Measurements from ENCODE around the gene ALDOB. TPM values are rescaled to one million over a fixed set of nuclear protein-coding genes. Genes with fewer than 3 reads are reported as not detected.

Gene ALDOB
- total RNA-seq, 4 donors from 2014 or later: 0.95 TPM; not detected in 3

GRCh38 chr9:101445353-101446029, 9.9 kb upstream of the ALDOB start:
- no peak for DNase-seq
- Histone ChIP-seq H3K36me3 (no peaks in the 10 kb centered on the region), H3K9me3 (no peaks in the 10 kb centered on the region), H3K4me1 (no peaks in the 10 kb centered on the region), H3K4me3 (no peak overlapping the region), H3K27ac (no peak overlapping the region), H3K27me3 (no peaks in the 10 kb centered on the region)
- intact Hi-C loops (cut with DNase I; ENCODE audit: low total_unique reads): no loop called here
- TF ChIP-seq POLR2A (IDR thresholded peaks at IDR 0.05): no peak

- DNase-seq: no peak
- intact Hi-C loops (cut with DNase I; ENCODE audit: low total_unique reads): no loop called here
- H3K9me3 ChIP-seq: no peaks in the 10 kb centered on the region
- no peak overlapping the region for H3K4me3 ChIP-seq
- no peaks in the 10 kb centered on the region for H3K36me3 ChIP-seq
- H3K27me3 ChIP-seq: no peaks in the 10 kb centered on the region
- H3K4me1 ChIP-seq: no peaks in the 10 kb centered on the region
- no peak for TF ChIP-seq CTCF (IDR thresholded peaks at IDR 0.05)
- TF ChIP-seq POLR2A (IDR thresholded peaks at IDR 0.05): no peak
- no peak overlapping the region for H3K27ac ChIP-seq
Measured at GRCh38 chr9:101443364-101443771, 7.8 kb upstream of the ALDOB start.

GRCh38 chr9:101442736-101443135, 7.2 kb upstream of the ALDOB start:
- no peaks in the 10 kb centered on the region for H3K36me3 ChIP-seq
- H3K4me1 ChIP-seq: no peaks in the 10 kb centered on the region
- intact Hi-C loops (cut with DNase I; ENCODE audit: low total_unique reads): no loop called here
- no peak overlapping the region for H3K27ac ChIP-seq
- H3K9me3 ChIP-seq: no peaks in the 10 kb centered on the region
- no peak for TF ChIP-seq CTCF (IDR thresholded peaks at IDR 0.05)
- TF ChIP-seq POLR2A (IDR thresholded peaks at IDR 0.05): no peak
- no peaks in the 10 kb centered on the region for H3K27me3 ChIP-seq
- H3K4me3 ChIP-seq: no peak overlapping the region
- DNase-seq: no peak

GRCh38 chr9:101442318-101442717, 6.7 kb upstream of the ALDOB start:
- no peak overlapping the region for H3K4me3 ChIP-seq
- TF ChIP-seq CTCF (IDR thresholded peaks at IDR 0.05) (no peak), POLR2A (IDR thresholded peaks at IDR 0.05) (no peak)
- H3K27me3 ChIP-seq: no peaks in the 10 kb centered on the region
- intact Hi-C loops (cut with DNase I; ENCODE audit: low total_unique reads): no loop called here
- no peaks in the 10 kb centered on the region for H3K9me3 ChIP-seq
- H3K36me3 ChIP-seq: no peaks in the 10 kb centered on the region
- no peaks in the 10 kb centered on the region for H3K4me1 ChIP-seq
- DNase-seq: no peak
- H3K27ac ChIP-seq: no peak overlapping the region

- Histone ChIP-seq H3K9me3 (no peaks in the 10 kb centered on the region), H3K4me1 (no peaks in the 10 kb centered on the region), H3K27me3 (no peaks in the 10 kb centered on the region), H3K36me3 (no peaks in the 10 kb centered on the region), H3K27ac (no peak overlapping the region), H3K4me3 (no peak overlapping the region)
- no peak for DNase-seq
- intact Hi-C loops (cut with DNase I; ENCODE audit: low total_unique reads): no loop called here
- TF ChIP-seq CTCF (IDR thresholded peaks at IDR 0.05) (no peak), POLR2A (IDR thresholded peaks at IDR 0.05) (no peak)
Measured at GRCh38 chr9:101440714-101441230, 5.2 kb upstream of the ALDOB start.

Measured in uterus (tissue), 4 donors.